Heart right ventricle (tissue), 16 donors: Measurements from ENCODE around the gene SRD5A1. TPM values are rescaled to one million over a fixed set of nuclear protein-coding genes. Genes with fewer than 3 reads are reported as not detected.

Experiments
- ATAC-seq, 8 donors: fragments of 200-7000 bp; cut with Tn5 transposase; one replicate each; pipeline ENCODE4 v1.9.1; 2020; ENCODE audit warnings: mild to moderate bottlenecking in 8 of 8, moderate library complexity in 8 of 8, moderate number of reproducible peaks in 1 of 8
- DNase-seq, 2 donors: peaks; one replicate each; pipeline ENCODE4 v3.0.0-alpha.2; 2020
- H3K27ac ChIP-seq, 10 donors: fragments of 200-600 bp; sonication (generic) in 2 of 10; one replicate each; pipeline versions ENCODE4 v1.5.0 to v1.8.0; 2020 to 2022; ENCODE audit warnings: mild to moderate bottlenecking in 3 of 10
- H3K27me3 ChIP-seq, 7 donors: fragments of 200-600 bp; one replicate each; pipeline ENCODE4 v1.8.0; 2021 to 2022; ENCODE audit warnings: mild to moderate bottlenecking in 2 of 7
- H3K36me3 ChIP-seq, 9 donors: fragments of 200-600 bp; sonication (generic) in 1 of 9; one replicate each; pipeline versions ENCODE4 v1.5.0 to v1.8.0; 2020 to 2022; ENCODE audit warnings: mild to moderate bottlenecking in 2 of 9
- H3K4me1 ChIP-seq, 9 donors: fragments of 200-600 bp; sonication (generic) in 1 of 9; one replicate each; pipeline versions ENCODE4 v1.5.0 to v1.8.0; 2020 to 2022; ENCODE audit warnings: mild to moderate bottlenecking in 4 of 9
- H3K4me3 ChIP-seq, 10 donors: fragments of 200-600 bp; sonication (generic) in 2 of 10; one replicate each; pipeline versions ENCODE4 v1.5.0 to v1.8.0; 2020 to 2022; ENCODE audit warnings: mild to moderate bottlenecking in 7 of 10, moderate library complexity in 2 of 10
- H3K9me3 ChIP-seq, 11 donors: fragments of 200-600 bp in 10 of 11; sonication (generic) in 2 of 11; one replicate each; pipeline versions ENCODE4 v1.5.0 to v1.8.0; 2013 to 2022; ENCODE audit warnings: mild to moderate bottlenecking in 2 of 11, control low read depth in 1 of 11, moderate library complexity in 1 of 11
- CTCF ChIP-seq, 9 donors: fragments of 200-600 bp; sonication (generic) in 2 of 9; IDR thresholded peaks; one replicate each; pipeline versions ENCODE4 v1.5.0 to v1.8.0; 2021 to 2022; ENCODE audit warnings: antibody characterized with exemption in 9 of 9, mild to moderate bottlenecking in 5 of 9, moderate library complexity in 1 of 9
- WGBS, 2 donors: extraction: QIAGEN DNeasy Blood & Tissue Kit; methylation state at CpG; one replicate each; pipeline ENCODE4 v1.1.7; 2013; ENCODE audit warnings: inconsistent platforms in 1 of 2; 5-methylcytosine and 5-hydroxymethylcytosine counted together
- intact Hi-C, 10 donors: fragments of 100-400 bp; cut with DNase I; formaldehyde crosslinking; loops; one replicate each; pipeline versions ENCODE4 v1.11.1 to v1.14.2; 2022
- polyA plus RNA-seq, 2 donors: library from polyadenylated mRNA; stranded (reverse); fragments of 200-250 nt; gene quantifications; one replicate each; pipeline ENCODE4 v1.2.3, GENCODE V29; 2013
- total RNA-seq, 10 donors: library from RNA; stranded (reverse); fragmentation: NEBNext Ultra II Directional in 3 of 10; extraction: Animal tissue kit (Norgen Biotek cat#: 25700) in 3 of 10; gene quantifications; one replicate each; pipeline versions ENCODE4 v1.2.1 to v1.2.4, GENCODE V29; 2021 to 2023
- donor health status: Arrhythmogenic right ventricular cardiomyopathy.
- donor health status: ischemic (EF 13 %, LVEDD 7.1; RV severe dilation, severe dysfunction).
- donor health status: healthy with polysubstance abuse.
- donor health status: DM: no; HTN: yes; CAD: no.
- donor health status: DM: no; HTN: no; CAD: no.
- donor health status: ischemic (EF 25% LVEDD 6.9; RV normal size, moderate dysfunction).
- donor health status: ischemic (EF 25% LVEDD 5.7; RV mildly dilated, moderate dysfunction).
- donor health status: healthy.
- donor health status: DM: yes; HTN: yes; CAD: no.
- donor health status: Ischemic cardiomyopathy.
- donor health status: ischemic (EF 35%, LVEDD 5.7; RV mildly dilated, moderate dysfunction).
- donor health status: nonischemic (EF 11% LVEDD 7.7; RV severe dilation, severe dysfunction).
- donor health status: DM: yes; HTN: yes; CAD: no.
- donor health status: PGD.
- donor health status: ischemic (EF 29% LVEDD 5.4; RV normal size, mild dysfunction).
- donor health status: nonischemic (EF 23%, LVEDD 6.1; RV moderate dilation, normal function).

The SRD5A1 gene
- total and polyA plus RNA-seq, 12 donors, result 1.0 to 5.5 (median 3.1) TPM

GRCh38 chr5:6585939-6586646 lies 47.1 kb upstream of the SRD5A1 start:
- H3K27me3 ChIP-seq, result peaks cover 0 to 39% (median 21%) of the 10 kb centered on the region in 7 donors
- peaks cover 0 to 3% (median 0%) of the 10 kb centered on the region in 11 donors for H3K9me3 ChIP-seq
- peaks cover 0 to 15% (median 4%) of the 10 kb centered on the region in 9 donors for H3K4me1 ChIP-seq
- no peak for TF ChIP-seq CTCF (IDR thresholded peaks at IDR 0.05)
- DNase-seq (no peak), ATAC-seq (no peak)
- H3K36me3 ChIP-seq, result no peaks in the 10 kb centered on the region
- intact Hi-C loops, result loop anchor here in 1 of 10 donors (10.0 kb wide), 1 partner anchor 1091 kb away; no protein-coding TSS in a partner anchor
- no peak overlapping the region for H3K27ac ChIP-seq
- no peak overlapping the region for H3K4me3 ChIP-seq
- WGBS, 2 donors, result 79 to 80% methylated on average over 15 of the region's 15 CpGs

DNA sequence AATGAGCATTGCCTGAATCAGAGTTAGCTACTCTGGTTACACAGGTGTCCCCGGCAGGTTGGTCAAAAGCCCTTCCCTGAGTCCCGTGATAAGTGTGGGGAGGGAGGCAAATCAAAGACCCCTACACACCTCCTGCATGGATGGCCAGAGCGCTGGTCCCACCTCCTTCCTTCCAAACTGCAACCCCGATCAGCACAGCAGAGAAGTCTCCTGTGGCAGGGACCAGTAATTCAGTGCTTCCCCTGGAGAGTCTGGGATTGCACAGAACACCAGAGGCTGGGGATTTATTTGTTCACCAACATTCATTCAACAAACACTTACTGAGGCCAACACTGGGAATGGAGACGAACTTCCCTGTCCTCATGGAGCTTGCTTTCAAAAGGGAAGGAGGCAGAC lies 46.6 kb upstream of the SRD5A1 start:
- intact Hi-C loops, result loop anchor here in 1 of 10 donors (10.0 kb wide), 1 partner anchor 1092 kb away; no protein-coding TSS in a partner anchor

GRCh38 chr5:6587171-6587570 lies 46.1 kb upstream of the SRD5A1 start:
- Histone ChIP-seq H3K4me1 (peaks cover 0 to 13% (median 4%) of the 10 kb centered on the region in 9 donors), H3K27me3 (peaks cover 0 to 28% (median 21%) of the 10 kb centered on the region in 7 donors), H3K9me3 (peaks cover 0 to 3% (median 0%) of the 10 kb centered on the region in 11 donors), H3K36me3 (no peaks in the 10 kb centered on the region), H3K27ac (no peak overlapping the region), H3K4me3 (no peak overlapping the region)
- no peak for TF ChIP-seq CTCF (IDR thresholded peaks at IDR 0.05)
- DNase-seq, result no peak
- intact Hi-C loops, result loop anchor here in 1 of 10 donors (10.0 kb wide), 1 partner anchor 1092 kb away; no protein-coding TSS in a partner anchor
- 86 to 88% methylated on average over 9 of the region's 9 CpGs for WGBS, 2 donors
- ATAC-seq, result no peak

More for the DNA sequence above, 46.6 kb upstream of the SRD5A1 start:
- Histone ChIP-seq H3K4me1 (peaks cover 0 to 15% (median 4%) of the 10 kb centered on the region in 9 donors), H3K4me3 (no peak overlapping the region), H3K36me3 (no peaks in the 10 kb centered on the region), H3K27me3 (peaks cover 0 to 33% (median 21%) of the 10 kb centered on the region in 7 donors), H3K9me3 (peaks cover 0 to 3% (median 0%) of the 10 kb centered on the region in 11 donors), H3K27ac (no peak overlapping the region)
- ATAC-seq, result no peak
- DNase-seq, result no peak
- TF ChIP-seq CTCF (IDR thresholded peaks at IDR 0.05), result no peak
- WGBS, 2 donors, result 82 to 85% methylated on average over 5 of the region's 5 CpGs

- Histone ChIP-seq H3K4me1 (no peaks in the 10 kb centered on the region), H3K4me3 (no peak overlapping the region), H3K27ac (no peak overlapping the region), H3K27me3 (no peaks in the 10 kb centered on the region), H3K9me3 (peaks cover 0 to 3% (median 0%) of the 10 kb centered on the region in 11 donors), H3K36me3 (peaks cover 0 to 3% (median 0%) of the 10 kb centered on the region in 9 donors)
- TF ChIP-seq CTCF (IDR thresholded peaks at IDR 0.05), result no peak
- WGBS, 2 donors, result 76 to 83% methylated on average over 2 of the region's 2 CpGs
- ATAC-seq, result no peak
- DNase-seq, result no peak
- intact Hi-C loops, result no loop called here
Observed at GRCh38 chr5:6590581-6590980, 42.7 kb upstream of the SRD5A1 start.
